Tibial artery (tissue), 4 donors: Measurements from ENCODE around the gene MAP2K6.

Experiments used
- DNase-seq, 2 donors: peaks; one replicate each; pipeline ENCODE4 v3.0.0-alpha.2; 2019
- H3K27ac ChIP-seq, 2 donors: fragments of 200-600 bp; sonication (generic) in 1 of 2; 1 replicate in 1 of 2; 2 replicates in 1 of 2; pipeline ENCODE4 v1.5.1; 2018 to 2019; ENCODE audit warnings: mild to moderate bottlenecking in 1 of 2
- H3K27me3 ChIP-seq, 2 donors: fragments of 200-600 bp; sonication (generic) in 1 of 2; one replicate each; pipeline versions ENCODE4 v1.5.1 to v1.6.0; 2016 to 2019
- H3K36me3 ChIP-seq, 3 donors: fragments of 200-600 bp; sonication (generic) in 2 of 3; one replicate each; pipeline ENCODE4 v1.5.1; 2016 to 2019; ENCODE audit warnings: mild to moderate bottlenecking in 2 of 3
- H3K4me1 ChIP-seq, 4 donors: fragments of 200-600 bp; sonication (generic) in 2 of 4; 1 replicate in 3 of 4; 2 replicates in 1 of 4; pipeline ENCODE4 v1.5.1; 2016 to 2019
- H3K4me3 ChIP-seq, 2 donors: fragments of 200-600 bp; sonication (generic) in 1 of 2; 1 replicate in 1 of 2; 2 replicates in 1 of 2; pipeline ENCODE4 v1.5.1; 2018 to 2019; ENCODE audit warnings: mild to moderate bottlenecking in 2 of 2
- H3K9me3 ChIP-seq, 3 donors: fragments of 200-600 bp; sonication (generic) in 1 of 3; one replicate each; pipeline ENCODE4 v1.5.1; 2016 to 2019
- intact Hi-C: fragments of 100-400 bp; cut with DNase I; formaldehyde crosslinking; loops from one replicate; pipeline ENCODE4 v1.15.0; 2023; ENCODE audit warnings: low total_unique reads
- TF ChIP-seq, protein P1 (sequence below), 2 experiments: fragments of 200-600 bp in 1 of 2; fragments of 450-650 bp in 1 of 2; IDR thresholded peaks; one replicate each; pipeline ENCODE4 v1.5.1; 2017 to 2019; ENCODE audit warnings: antibody characterized with exemption in 2 of 2, mild to moderate bottlenecking in 1 of 2, moderate library complexity in 1 of 2

The MAP2K6 gene

DNA sequence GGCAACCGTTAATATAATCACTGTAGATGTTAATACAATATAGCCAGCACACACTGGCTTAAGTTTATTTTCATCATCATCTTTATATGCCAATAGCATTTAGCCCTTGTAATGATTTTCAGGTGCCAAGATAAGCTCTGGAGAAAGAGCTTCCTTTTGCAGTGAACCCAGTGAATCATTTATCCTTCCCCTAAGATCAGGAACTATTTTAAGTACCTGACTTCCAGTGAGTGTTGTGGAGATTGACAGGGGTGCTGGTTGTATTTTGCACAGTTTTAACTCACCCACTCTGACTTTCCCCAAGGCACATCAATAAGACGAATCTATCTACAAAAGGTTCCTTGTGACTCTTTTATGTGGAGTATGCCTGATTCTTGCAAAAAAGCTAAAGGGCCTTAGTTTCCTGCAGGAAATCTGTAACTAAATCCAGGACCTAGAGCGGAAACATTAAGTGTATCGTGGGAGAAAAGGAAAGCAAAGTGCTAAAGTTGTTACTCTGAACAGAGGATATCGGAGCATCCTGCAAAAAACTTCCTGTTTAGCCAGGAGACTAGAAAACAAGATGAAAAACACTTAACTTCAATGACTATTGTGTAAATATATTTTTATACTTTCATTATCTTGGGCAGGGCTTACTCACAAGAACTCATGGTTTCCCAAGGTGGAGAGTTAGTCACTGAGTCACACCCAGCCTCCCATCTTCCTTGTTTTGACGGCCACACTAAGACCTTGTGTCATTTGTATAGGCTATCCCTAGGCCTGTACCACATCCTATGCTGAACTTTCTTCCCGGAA lies 183.6 kb downstream of the MAP2K6 start:
- DNase-seq = no peak
- intact Hi-C loops = no loop called here
- Histone ChIP-seq H3K4me1 (no peaks in the 10 kb centered on the region), H3K27me3 (no peaks in the 10 kb centered on the region), H3K4me3 (no peak overlapping the region), H3K27ac (no peak overlapping the region), H3K36me3 (no peaks in the 10 kb centered on the region), H3K9me3 (no peaks in the 10 kb centered on the region)
- TF ChIP-seq, protein P1, sequence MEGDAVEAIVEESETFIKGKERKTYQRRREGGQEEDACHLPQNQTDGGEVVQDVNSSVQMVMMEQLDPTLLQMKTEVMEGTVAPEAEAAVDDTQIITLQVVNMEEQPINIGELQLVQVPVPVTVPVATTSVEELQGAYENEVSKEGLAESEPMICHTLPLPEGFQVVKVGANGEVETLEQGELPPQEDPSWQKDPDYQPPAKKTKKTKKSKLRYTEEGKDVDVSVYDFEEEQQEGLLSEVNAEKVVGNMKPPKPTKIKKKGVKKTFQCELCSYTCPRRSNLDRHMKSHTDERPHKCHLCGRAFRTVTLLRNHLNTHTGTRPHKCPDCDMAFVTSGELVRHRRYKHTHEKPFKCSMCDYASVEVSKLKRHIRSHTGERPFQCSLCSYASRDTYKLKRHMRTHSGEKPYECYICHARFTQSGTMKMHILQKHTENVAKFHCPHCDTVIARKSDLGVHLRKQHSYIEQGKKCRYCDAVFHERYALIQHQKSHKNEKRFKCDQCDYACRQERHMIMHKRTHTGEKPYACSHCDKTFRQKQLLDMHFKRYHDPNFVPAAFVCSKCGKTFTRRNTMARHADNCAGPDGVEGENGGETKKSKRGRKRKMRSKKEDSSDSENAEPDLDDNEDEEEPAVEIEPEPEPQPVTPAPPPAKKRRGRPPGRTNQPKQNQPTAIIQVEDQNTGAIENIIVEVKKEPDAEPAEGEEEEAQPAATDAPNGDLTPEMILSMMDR (IDR thresholded peaks at IDR 0.05) = no peak

DNA sequence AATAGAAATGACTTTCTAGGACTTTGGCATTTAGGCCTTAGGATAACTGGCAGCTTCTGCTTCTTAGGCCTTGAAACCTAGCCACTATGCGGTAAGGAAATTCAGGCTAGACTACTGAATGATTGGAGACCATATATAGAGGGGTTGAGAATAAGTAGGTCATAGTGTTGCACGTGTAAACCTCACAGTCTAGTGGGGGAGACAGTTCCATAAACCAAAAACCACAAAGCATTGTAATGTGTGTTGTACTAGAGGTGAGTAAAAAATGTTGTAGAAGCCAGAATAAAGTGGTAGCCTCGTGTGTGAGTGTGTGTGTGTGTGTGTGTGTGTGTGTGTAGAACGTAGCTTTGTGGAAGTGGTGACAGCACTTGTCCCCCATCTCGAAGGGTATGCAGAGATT lies 188.5 kb downstream of the MAP2K6 start:
- Histone ChIP-seq H3K27me3 (no peaks in the 10 kb centered on the region), H3K4me1 (peaks cover 0 to 15% (median 9%) of the 10 kb centered on the region in 4 donors), H3K9me3 (no peaks in the 10 kb centered on the region), H3K27ac (no peak overlapping the region), H3K4me3 (no peak overlapping the region), H3K36me3 (no peaks in the 10 kb centered on the region)
- intact Hi-C loops = no loop called here
- no peak for DNase-seq
- TF ChIP-seq, protein P1 (IDR thresholded peaks at IDR 0.05) = no peak
